ENCODE results near the gene MGST3.
"Not testable (repeated sequence)": the region's sequence is repeated elsewhere in the genome, so short reads cannot be mapped to it uniquely, and the experiment has no call there.

MGST3 gene

GRCh38 chr1:165630629-165631341 lies at the start of gene MGST3:
Gene MGST3 (plus strand): TSS chr1:165631234. CDS start chr1:165649848, 18,614 bp downstream.
- peak; percentile 94 for DNase-seq

DNA sequence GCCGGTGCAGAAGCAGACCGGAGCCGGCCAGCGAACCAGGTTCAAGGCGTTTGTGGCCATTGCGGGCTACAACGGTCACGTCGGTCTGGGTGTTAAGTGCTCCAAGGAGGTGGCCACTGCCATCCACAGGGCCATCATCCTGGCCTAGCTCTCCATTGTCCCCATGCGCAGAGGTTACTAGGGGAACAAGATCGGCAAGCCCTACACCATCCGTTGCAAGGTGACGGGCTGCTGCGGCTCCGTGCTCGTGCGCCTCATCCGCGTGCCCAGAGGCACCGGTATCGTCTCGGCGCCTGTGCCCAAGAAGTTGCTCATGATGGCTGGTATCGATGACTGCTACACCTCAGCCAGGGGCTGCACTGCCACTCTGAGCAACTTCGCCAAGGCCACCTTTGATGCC lies 49.1 kb upstream of the MGST3 start:
- DNase-seq, result no peak

DNA sequence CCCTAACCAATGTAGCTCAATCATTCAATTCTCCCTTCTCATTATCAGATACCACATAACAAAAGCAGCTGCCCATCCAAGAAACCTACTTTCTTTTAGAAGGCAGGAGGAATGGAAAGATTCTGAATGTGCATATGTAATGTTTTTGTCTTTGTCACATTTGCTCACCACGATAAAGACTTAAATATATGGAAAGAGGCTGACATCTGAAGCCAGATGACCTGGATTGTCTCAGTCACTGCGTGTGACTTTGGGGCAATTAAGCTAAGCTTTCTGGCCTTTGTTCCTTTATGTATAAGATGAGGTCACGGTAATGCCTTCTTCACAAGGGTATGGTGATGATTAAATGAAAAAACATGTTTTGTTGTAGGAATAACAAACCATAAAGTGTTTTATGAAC lies 44.6 kb upstream of the MGST3 start:
- DNase-seq, result no peak

- not testable (repeated sequence) for DNase-seq
These were observed 39.6 kb upstream of the MGST3 start for GRCh38 chr1:165591391-165591790.

DNA sequence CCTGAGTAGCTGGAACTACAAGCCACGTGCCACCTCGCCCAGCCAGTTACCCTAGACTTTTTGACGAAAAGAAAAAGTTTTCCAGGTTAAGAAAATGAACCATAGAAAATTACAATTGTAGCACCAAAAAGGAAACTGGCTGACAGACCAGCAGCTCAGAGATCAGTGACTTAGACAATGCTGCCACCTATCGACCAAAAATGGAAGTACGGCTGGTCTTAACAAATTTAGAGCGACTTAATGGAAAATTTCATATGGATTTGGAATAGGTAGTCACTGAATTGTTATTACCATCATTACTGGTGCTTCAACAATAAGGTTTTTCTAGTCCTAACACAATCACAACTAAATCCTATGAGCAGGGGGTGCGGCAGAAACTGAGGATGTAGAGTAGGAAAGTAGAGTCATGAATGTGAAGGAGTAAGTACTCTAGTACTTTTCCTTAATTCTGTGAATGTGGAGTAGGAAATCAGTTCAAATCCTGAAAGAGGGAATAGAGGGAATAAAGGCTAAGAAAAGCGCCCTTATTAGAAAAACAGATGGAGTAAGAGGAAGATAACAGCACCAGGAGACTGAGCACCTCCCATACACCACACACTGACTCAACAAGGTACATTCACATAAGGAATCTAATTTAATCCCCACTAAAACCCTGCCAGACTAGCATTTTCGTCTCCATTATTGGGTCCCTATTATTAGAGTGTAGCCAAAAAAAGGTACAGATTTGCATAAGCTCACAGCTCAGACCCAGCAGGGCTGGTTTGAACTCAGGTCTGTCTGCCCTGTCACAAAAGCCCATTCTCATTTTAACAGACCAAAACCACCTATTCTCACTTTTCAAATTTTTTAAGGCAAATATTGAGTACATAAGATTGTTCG lies 37.9 kb upstream of the MGST3 start:
- peak; percentile 69 for DNase-seq

DNA sequence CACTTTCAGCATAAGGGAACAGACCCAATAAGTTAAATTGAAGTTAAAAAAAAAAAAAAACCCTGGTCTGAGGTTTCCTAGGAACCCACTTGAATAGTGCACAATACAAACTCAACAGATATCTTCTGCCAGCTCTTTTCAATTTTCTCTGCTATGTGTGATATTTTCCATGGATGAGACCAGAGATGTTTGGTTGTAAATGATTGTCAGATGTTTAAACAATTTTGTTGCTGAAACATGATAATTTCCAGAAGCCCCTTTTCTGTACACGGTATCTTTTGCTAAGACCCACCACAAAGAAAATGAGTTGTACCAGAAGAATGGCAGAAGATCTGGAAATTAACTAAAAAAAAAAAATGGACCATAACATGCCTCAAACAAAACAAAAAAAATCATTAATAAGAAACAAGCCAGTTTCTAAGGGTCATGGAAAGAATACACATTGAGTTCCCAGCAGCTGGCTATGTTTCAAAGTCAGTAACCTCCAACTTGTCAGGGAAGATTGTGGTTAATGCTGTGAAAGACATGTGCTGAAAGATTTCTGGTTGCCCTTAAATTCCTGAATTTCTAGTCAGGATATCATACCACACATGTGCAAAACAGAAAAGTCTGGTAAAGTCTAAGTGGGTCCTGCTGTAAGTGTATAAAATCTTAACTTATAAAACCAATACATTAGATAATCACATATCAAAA lies 35.6 kb upstream of the MGST3 start:
- no peak for DNase-seq

DNA sequence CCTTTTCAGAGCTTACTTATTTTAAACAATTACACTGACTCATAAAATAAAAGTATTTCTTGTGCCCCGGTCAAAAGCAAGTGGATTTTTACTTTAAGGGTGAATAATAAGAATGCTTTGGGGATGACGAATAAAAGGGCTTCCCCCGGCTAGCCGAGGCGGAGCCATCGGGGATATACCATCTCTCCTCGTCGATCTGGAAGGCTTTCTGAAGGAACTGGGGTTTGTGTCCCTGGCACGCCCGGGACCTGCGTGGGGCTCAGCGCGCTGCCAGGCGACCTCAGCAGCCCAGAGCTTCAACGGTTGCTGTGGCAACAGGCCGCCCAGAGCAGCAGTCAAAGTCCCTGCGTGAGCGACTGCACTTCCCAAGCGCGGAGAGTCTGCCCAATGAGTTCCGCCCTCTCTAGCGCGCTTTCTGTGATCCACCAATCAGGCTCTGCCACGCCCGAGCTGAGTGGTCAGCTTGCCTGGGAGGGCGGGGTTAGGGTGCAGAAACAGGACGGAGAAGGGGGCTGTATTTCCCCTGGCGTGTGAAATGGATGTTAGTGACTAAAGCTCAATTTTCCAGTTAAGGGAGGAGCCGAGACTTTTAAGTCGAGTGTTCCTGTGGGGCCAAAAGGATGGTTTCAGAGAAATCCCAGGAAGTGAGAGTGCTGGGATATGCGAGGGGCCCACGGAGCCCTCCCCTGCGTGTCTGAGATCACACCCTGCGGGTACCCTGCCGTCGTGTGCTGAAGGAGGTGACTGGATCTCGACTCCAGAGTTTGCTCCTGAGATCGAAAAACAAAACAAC lies 33.0 kb upstream of the MGST3 start:
- peak; percentile 90 for DNase-seq

DNA sequence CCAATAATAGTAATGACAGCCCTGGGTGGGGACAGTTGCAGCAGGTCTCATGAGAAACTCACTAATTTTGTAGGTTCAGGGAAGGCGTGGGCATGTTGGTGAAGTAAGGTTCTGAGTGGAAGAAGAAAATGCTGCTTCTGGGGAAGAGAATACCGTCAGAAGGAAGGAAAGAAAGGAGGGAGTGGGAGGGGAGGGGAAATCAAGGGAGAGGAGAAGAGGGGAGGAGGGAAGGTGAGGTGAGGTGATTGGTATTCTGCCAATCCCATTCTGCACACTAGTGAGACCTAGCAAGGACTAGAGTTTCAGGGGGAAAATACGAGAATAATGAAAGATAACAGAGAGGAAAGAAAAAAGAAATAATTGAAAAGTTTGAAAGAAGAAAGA lies 32.4 kb upstream of the MGST3 start:
- no peak for DNase-seq

GRCh38 chr1:165600793-165601192 lies 30.2 kb upstream of the MGST3 start:
- DNase-seq, result no peak

GRCh38 chr1:165603810-165604209 lies 27.2 kb upstream of the MGST3 start:
- DNase-seq, result no peak

DNA sequence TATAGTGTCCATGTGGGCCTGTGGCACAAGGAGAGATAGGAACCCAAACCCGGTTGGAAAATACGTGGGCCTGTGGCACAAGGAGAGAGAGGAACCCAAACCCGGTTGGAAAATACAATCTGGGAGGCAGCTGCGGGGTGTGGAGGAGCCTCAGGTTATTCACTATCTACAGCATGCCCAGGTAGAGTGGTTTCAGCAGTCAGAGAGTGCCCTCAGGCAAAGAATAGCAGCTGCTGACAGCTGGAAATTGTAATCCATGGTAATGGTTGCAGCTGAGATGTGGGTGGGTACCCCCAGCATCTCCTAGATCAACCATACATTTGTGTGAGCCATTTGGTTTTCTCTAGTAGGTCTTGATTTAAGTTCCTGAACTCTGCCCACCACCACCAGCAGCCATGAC lies 25.8 kb upstream of the MGST3 start:
- DNase-seq, result no peak

GRCh38 chr1:165606676-165607075 lies 24.4 kb upstream of the MGST3 start:
- DNase-seq, result not testable (repeated sequence)

DNA sequence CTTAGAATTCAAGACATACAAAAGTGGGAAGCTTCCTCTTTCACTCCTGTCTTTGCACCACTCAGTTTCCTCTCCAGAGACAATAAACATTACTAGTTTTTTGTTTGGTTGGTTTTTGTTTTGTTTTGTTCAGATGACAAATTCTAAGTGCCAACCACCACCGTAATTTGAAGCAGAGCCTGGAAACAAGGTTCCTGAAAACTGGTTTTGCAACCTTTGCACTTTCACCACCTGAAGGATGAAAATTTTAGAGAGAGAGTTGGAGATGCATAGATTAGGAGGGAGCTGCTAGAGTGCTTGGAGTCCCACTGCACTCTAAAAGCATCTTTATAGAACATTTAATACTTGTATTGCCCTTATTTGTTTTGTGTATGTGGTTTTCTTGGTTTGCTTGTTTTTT lies 20.2 kb upstream of the MGST3 start:
- no peak for DNase-seq

DNA sequence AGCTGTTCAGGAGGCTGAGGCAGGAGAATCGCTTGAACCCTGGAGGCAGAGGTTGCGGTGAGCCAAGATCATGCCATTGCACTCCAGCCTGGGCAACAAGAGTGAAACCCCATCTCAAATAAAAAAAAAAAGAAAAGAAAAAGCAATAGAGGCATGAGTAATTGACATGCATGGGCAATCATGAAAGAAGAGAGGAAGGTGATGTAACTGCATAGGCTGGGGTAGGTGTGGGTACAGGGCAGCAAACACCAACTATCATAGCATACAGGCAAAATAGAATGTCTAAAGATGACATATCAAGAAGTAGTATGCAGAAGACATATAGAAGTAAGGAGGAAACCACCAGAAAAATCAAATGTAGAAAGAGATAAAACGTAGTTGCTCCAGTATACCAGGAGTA lies 19.0 kb upstream of the MGST3 start:
- no peak for DNase-seq

GRCh38 chr1:165616054-165616612 lies 14.9 kb upstream of the MGST3 start:
- DNase-seq, result no peak

DNA sequence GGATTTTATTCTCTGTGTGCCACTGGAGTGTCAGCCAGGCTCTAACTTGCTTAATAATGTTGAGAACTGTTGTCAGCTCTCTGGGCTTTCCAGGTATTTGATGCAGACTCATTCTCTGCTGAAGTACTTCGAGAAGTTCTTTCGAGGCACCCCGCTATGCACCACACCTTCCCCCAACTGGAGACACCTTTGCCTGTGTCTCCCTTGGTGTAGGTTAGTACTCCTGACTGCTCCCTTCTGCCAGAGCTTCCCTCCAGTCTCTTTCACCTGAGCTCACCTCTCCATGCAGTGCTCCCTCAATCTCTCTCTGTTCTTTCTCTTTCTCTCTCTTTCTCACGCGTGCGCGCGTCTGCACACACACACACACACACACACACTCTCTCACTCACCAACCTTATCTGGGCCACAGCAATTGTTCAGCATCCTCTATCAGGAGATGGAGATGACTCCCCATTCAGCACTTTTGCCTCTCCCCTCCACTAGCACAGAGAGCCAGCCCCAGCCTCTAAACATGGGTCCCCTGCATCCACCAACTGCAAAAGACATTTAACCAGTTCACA lies 14.0 kb upstream of the MGST3 start:
- DNase-seq, result no peak

DNA sequence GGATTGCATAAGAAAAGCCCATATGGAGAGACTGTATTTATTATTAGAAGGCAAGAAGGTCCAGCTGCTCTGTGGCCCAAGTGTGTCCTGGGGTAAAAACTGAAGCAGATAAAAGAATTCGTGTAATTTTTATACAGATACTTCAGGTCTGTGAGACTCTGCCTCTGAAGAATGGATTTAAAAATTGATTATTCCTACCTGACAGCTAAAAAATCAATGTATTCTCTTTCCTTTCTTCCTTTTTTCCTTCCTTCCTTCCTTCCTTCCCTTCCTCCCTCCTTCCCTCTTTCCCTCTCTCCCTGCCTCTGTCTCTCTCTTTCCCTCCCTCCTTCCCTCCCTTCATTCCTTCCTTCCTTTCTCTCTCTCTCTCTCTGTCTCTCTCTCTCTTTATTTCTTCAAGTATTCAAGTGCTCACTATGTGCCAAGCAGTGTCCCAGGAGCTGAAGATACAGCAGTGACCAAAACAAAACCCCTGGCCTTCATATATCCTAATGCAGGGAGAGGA lies 11.3 kb upstream of the MGST3 start:
- DNase-seq, result no peak

- no peak for DNase-seq
These were observed 7.4 kb upstream of the MGST3 start for GRCh38 chr1:165623624-165624023.

DNA sequence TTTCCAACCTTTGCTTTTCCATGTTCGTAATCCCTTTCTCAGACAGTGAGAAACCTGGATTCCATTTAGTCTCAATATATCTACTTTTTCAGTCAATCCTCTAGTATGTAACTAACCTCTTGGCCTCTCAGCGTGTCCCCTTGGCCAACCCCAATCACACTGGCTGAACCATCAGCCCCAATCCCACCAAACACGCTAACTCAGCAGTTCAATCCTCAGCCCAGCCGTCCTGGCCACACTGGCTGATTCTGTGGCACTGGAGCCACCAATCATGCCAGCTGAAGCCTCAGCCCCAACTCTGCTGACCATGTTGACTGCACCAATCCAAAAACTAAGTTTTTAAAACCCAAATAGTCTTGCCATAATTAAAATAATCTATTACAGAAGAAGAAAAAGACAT lies 6.6 kb upstream of the MGST3 start:
- no peak for DNase-seq

GRCh38 chr1:165628147-165628822 lies 2.7 kb upstream of the MGST3 start:
- no peak for DNase-seq

DNA sequence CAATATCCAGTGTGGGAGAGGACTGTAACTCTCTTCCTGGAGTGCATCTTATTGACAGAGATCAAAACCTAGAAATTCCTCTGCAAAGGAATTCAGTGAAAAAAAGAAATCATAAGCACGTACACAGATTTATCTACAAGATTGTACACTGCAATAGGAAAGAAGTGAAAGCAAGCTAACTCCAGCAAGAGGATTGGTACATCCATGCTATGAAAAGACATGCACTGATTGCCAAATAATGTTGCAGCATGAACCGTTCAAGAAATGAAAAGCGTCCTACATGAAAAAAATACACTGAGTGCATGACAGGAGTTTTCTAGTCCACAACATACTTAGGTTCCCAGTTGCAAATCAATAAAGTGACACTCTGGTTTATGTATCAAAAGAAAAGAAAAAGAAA lies 1.9 kb upstream of the MGST3 start:
- DNase-seq, result no peak
